ENCODE results near the gene OR6J1.

Gene OR6J1

DNA sequence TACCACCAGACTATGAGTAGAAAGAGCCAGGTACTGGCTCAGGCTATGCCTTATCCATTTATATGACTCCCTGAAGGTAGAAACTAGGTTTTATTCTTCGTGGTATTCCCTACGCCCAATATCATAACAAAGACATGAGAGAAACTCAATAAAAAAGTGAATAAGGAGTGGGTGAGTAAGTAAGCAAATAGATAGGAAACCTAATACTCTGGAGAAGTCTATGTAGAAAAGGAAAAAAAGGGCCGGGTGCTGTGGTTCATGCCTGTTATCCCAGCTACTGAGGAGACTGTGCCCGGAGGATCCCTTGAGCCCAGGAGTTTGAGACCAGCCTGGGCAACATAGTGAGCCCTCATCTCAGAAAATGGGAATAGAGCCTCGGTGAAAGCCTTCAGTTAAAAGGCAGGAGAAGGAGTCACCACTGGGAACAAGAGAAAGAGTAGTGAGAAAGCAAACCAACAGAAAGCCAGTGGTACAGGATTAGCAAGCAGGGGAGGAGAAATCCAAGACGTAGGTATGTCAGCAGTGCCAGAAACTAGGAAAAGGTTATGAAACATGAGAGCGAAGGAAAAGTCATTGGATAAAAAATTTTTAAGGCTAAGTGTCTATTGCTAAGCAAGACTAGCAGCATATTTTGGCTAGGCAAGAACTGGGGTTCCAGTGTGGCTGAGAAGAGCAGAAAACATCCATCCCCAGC lies 6.0 kb upstream of the OR6J1 start:
- Histone ChIP-seq H3K9ac (ENCODE audit: low read length) (no peak overlapping the region), H2AFZ (ENCODE audit: low read depth, low read length) (no peak overlapping the region), H3K14ac (ENCODE audit: low read length in 2 of 2) (no peak overlapping the region)

DNA sequence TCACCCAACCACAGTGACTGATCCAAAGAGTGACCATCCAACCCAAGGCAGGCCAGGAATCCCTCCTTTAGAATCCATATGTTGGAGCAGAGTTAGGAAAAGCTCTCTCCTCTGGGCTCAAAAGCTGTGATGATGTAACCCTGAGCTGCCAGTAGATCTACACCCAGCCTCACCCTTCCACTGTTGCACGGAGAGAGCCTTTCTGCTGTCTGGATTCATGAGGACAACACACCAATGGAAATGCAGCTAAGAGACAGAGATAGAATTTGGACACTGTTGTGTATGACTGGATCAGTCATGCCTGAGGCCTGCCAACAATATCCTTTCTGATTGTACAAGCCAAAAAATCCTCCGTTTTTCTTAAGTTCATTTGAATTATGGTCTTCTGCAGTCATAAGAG lies 4.4 kb upstream of the OR6J1 start:
- no peaks in the 10 kb centered on the region for H3K79me1 ChIP-seq (replicated peaks; ENCODE audit: low read length, poor library complexity, severe bottlenecking)
- H3K4ac ChIP-seq (ENCODE audit: low read depth in 1 of 2, low read length in 2 of 2), result no peak overlapping the region
- H3K9me3 ChIP-seq (ENCODE audit: control insufficient read depth, low read length), result no peaks in the 10 kb centered on the region
- no peak overlapping the region for H4K8ac ChIP-seq (ENCODE audit: low read length)
- no peak overlapping the region for H2BK15ac ChIP-seq (ENCODE audit: low read depth, poor library complexity, severe bottlenecking)
- H2BK120ac ChIP-seq (ENCODE audit: low read depth, low read length), result no peak overlapping the region
- H3K18ac ChIP-seq (ENCODE audit: low read depth in 1 of 2, low read length in 2 of 2), result no peak overlapping the region
- no peak overlapping the region for H2BK5ac ChIP-seq (ENCODE audit: low read depth, low read length, poor library complexity, severe bottlenecking)
- DNase-seq, result no peak
- H3K9ac ChIP-seq (ENCODE audit: low read length), result peak overlapping the region; percentile 0
- peaks cover 0 to 6% of the 10 kb centered on the region in 2 experiments for H3K27me3 ChIP-seq (ENCODE audit: control insufficient read depth in 1 of 2, insufficient read depth in 1 of 2, low read length in 2 of 2)
- H3K27ac ChIP-seq (ENCODE audit: low read length, poor library complexity, severe bottlenecking), result no peak overlapping the region
- 89% methylated on average over 1 of the region's 2 CpGs for WGBS
- no peak overlapping the region for H4K91ac ChIP-seq (ENCODE audit: low read length)
- no peak overlapping the region for H2BK12ac ChIP-seq (ENCODE audit: low read length in 2 of 2)
- H3K4me2 ChIP-seq (ENCODE audit: low read length, poor library complexity, severe bottlenecking), result no peak overlapping the region
- H2AFZ ChIP-seq (ENCODE audit: low read depth, low read length), result no peak overlapping the region
- H3K23ac ChIP-seq (ENCODE audit: low read length in 2 of 2), result no peak overlapping the region
- peaks cover 3% of the 10 kb centered on the region for H3K4me1 ChIP-seq (ENCODE audit: control insufficient read depth, insufficient read depth, low read depth, low read length)
- H3K36me3 ChIP-seq (ENCODE audit: control insufficient read depth in 1 of 2, insufficient read depth in 2 of 2, low read depth in 1 of 2, low read length in 2 of 2), result no peaks in the 10 kb centered on the region
- H3K14ac ChIP-seq (ENCODE audit: low read length in 2 of 2), result no peak overlapping the region
- H3K4me3 ChIP-seq (ENCODE audit: insufficient read depth in 1 of 2, low read depth in 1 of 2, low read length in 2 of 2), result no peak overlapping the region
- no peak overlapping the region for H2AK5ac ChIP-seq (ENCODE audit: low read length, severe bottlenecking)

More for the DNA sequence above, 6.0 kb upstream of the OR6J1 start:
- H3K18ac ChIP-seq (ENCODE audit: low read depth in 1 of 2, low read length in 2 of 2), result no peak overlapping the region
- WGBS, result 94% methylated on average over 5 of the region's 7 CpGs
- no peak overlapping the region for H3K4me2 ChIP-seq (ENCODE audit: low read length, poor library complexity, severe bottlenecking)
- no peaks in the 10 kb centered on the region for H3K9me3 ChIP-seq (ENCODE audit: control insufficient read depth, low read length)
- no peaks in the 10 kb centered on the region for H3K36me3 ChIP-seq (ENCODE audit: control insufficient read depth in 1 of 2, insufficient read depth in 2 of 2, low read depth in 1 of 2, low read length in 2 of 2)
- no peak overlapping the region for H2BK120ac ChIP-seq (ENCODE audit: low read depth, low read length)
- no peak overlapping the region for H2BK15ac ChIP-seq (ENCODE audit: low read depth, poor library complexity, severe bottlenecking)
- no peak overlapping the region for H3K4ac ChIP-seq (ENCODE audit: low read depth in 1 of 2, low read length in 2 of 2)
- H3K4me3 ChIP-seq (ENCODE audit: insufficient read depth in 1 of 2, low read depth in 1 of 2, low read length in 2 of 2), result no peak overlapping the region
- no peak overlapping the region for H4K91ac ChIP-seq (ENCODE audit: low read length)
- H3K79me1 ChIP-seq (replicated peaks; ENCODE audit: low read length, poor library complexity, severe bottlenecking), result no peaks in the 10 kb centered on the region
- H3K4me1 ChIP-seq (ENCODE audit: control insufficient read depth, insufficient read depth, low read depth, low read length), result peaks cover 3% of the 10 kb centered on the region
- H2BK12ac ChIP-seq (ENCODE audit: low read length in 2 of 2), result no peak overlapping the region
- H3K27me3 ChIP-seq (ENCODE audit: control insufficient read depth in 1 of 2, insufficient read depth in 1 of 2, low read length in 2 of 2), result no peaks in the 10 kb centered on the region
- no peak for DNase-seq
- H4K8ac ChIP-seq (ENCODE audit: low read length), result no peak overlapping the region
- no peak overlapping the region for H3K27ac ChIP-seq (ENCODE audit: low read length, poor library complexity, severe bottlenecking)
- H2AK5ac ChIP-seq (ENCODE audit: low read length, severe bottlenecking), result no peak overlapping the region
- H2BK5ac ChIP-seq (ENCODE audit: low read depth, low read length, poor library complexity, severe bottlenecking), result no peak overlapping the region
- H3K23ac ChIP-seq (ENCODE audit: low read length in 2 of 2), result no peak overlapping the region

GRCh38 chr14:22646570-22647254 lies 2.6 kb upstream of the OR6J1 start:
- no peak overlapping the region for H3K18ac ChIP-seq (ENCODE audit: low read depth in 1 of 2, low read length in 2 of 2)
- H3K4me2 ChIP-seq (ENCODE audit: low read length, poor library complexity, severe bottlenecking), result no peak overlapping the region
- no peak overlapping the region for H2BK15ac ChIP-seq (ENCODE audit: low read depth, poor library complexity, severe bottlenecking)
- no peak overlapping the region for H3K27ac ChIP-seq (ENCODE audit: low read length, poor library complexity, severe bottlenecking)
- 96% methylated on average over 4 of the region's 4 CpGs for WGBS
- no peaks in the 10 kb centered on the region for H3K79me1 ChIP-seq (replicated peaks; ENCODE audit: low read length, poor library complexity, severe bottlenecking)
- no peak overlapping the region for H2BK12ac ChIP-seq (ENCODE audit: low read length in 2 of 2)
- peak; percentile 71 for DNase-seq
- no peak overlapping the region for H3K23ac ChIP-seq (ENCODE audit: low read length in 2 of 2)
- H3K4me3 ChIP-seq (ENCODE audit: insufficient read depth in 1 of 2, low read depth in 1 of 2, low read length in 2 of 2), result no peak overlapping the region
- no peak overlapping the region for H4K91ac ChIP-seq (ENCODE audit: low read length)
- no peak overlapping the region for H3K14ac ChIP-seq (ENCODE audit: low read length in 2 of 2)
- H2BK5ac ChIP-seq (ENCODE audit: low read depth, low read length, poor library complexity, severe bottlenecking), result no peak overlapping the region
- H2AK5ac ChIP-seq (ENCODE audit: low read length, severe bottlenecking), result no peak overlapping the region
- H3K4ac ChIP-seq (ENCODE audit: low read depth in 1 of 2, low read length in 2 of 2), result no peak overlapping the region
- peaks cover 3% of the 10 kb centered on the region for H3K4me1 ChIP-seq (ENCODE audit: control insufficient read depth, insufficient read depth, low read depth, low read length)
- no peak overlapping the region for H2BK120ac ChIP-seq (ENCODE audit: low read depth, low read length)
- no peaks in the 10 kb centered on the region for H3K36me3 ChIP-seq (ENCODE audit: control insufficient read depth in 1 of 2, insufficient read depth in 2 of 2, low read depth in 1 of 2, low read length in 2 of 2)
- H3K9me3 ChIP-seq (ENCODE audit: control insufficient read depth, low read length), result no peaks in the 10 kb centered on the region
- no peak overlapping the region for H2AFZ ChIP-seq (ENCODE audit: low read depth, low read length)
- peak overlapping the region; percentile 80 for H3K9ac ChIP-seq (ENCODE audit: low read length)
- H3K27me3 ChIP-seq (ENCODE audit: control insufficient read depth in 1 of 2, insufficient read depth in 1 of 2, low read length in 2 of 2), result peaks cover 0 to 6% of the 10 kb centered on the region in 2 experiments
- no peak overlapping the region for H4K8ac ChIP-seq (ENCODE audit: low read length)

DNA sequence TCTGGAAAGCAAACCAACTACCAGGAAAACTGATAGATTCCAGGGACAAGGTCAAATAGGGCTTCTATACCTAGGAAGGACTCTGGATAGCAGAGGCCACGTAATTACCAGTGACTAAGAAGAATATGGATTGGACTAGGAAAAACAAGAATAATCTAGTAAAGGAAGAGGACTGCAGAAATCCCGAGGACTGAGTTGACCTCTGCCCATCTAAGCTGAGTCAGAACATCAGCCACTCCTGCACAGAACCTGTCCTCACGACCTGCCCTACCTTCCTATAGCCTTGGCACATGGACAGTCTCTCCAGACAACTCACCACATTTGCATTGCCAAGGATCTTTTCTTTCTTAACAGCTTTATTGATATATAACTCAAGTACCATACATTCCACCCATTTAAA lies 2.3 kb downstream of the OR6J1 start:
- Histone ChIP-seq H2BK120ac (ENCODE audit: low read depth, low read length) (no peak overlapping the region), H3K9ac (ENCODE audit: low read length) (no peak overlapping the region), H2BK15ac (ENCODE audit: low read depth, poor library complexity, severe bottlenecking) (no peak overlapping the region), H3K9me3 (ENCODE audit: control insufficient read depth, low read length) (no peaks in the 10 kb centered on the region), H3K14ac (ENCODE audit: low read length in 2 of 2) (no peak overlapping the region), H2BK5ac (ENCODE audit: low read depth, low read length, poor library complexity, severe bottlenecking) (no peak overlapping the region), H4K91ac (ENCODE audit: low read length) (no peak overlapping the region), H4K8ac (ENCODE audit: low read length) (no peak overlapping the region), H3K27ac (ENCODE audit: low read length, poor library complexity, severe bottlenecking) (no peak overlapping the region), H3K4ac (ENCODE audit: low read depth in 1 of 2, low read length in 2 of 2) (no peak overlapping the region), H3K4me2 (ENCODE audit: low read length, poor library complexity, severe bottlenecking) (no peak overlapping the region), H2BK12ac (ENCODE audit: low read length in 2 of 2) (no peak overlapping the region), H3K23ac (ENCODE audit: low read length in 2 of 2) (no peak overlapping the region), H3K27me3 (ENCODE audit: control insufficient read depth in 1 of 2, insufficient read depth in 1 of 2, low read length in 2 of 2) (peaks cover 0 to 6% of the 10 kb centered on the region in 2 experiments), H3K4me1 (ENCODE audit: control insufficient read depth, insufficient read depth, low read depth, low read length) (no peaks in the 10 kb centered on the region), H2AFZ (ENCODE audit: low read depth, low read length) (no peak overlapping the region), H3K4me3 (ENCODE audit: insufficient read depth in 1 of 2, low read depth in 1 of 2, low read length in 2 of 2) (no peak overlapping the region), H2AK5ac (ENCODE audit: low read length, severe bottlenecking) (no peak overlapping the region), H3K18ac (ENCODE audit: low read depth in 1 of 2, low read length in 2 of 2) (no peak overlapping the region), H3K79me1 (replicated peaks; ENCODE audit: low read length, poor library complexity, severe bottlenecking) (no peaks in the 10 kb centered on the region), H3K36me3 (ENCODE audit: control insufficient read depth in 1 of 2, insufficient read depth in 2 of 2, low read depth in 1 of 2, low read length in 2 of 2) (no peaks in the 10 kb centered on the region)
- 41% methylated on average over 3 of the region's 3 CpGs for WGBS
- no peak for DNase-seq
